Upper lobe of right lung (tissue), 1 donor: ENCODE measurements around the gene BAHCC1. TPM values are rescaled to one million over a fixed set of nuclear protein-coding genes. Genes with fewer than 3 reads are reported as not detected.

ENCODE experiments used
- ATAC-seq: fragments of 200-7000 bp; cut with Tn5 transposase; one replicate; pipeline ENCODE4 v1.9.1; 2020; ENCODE audit warnings: mild to moderate bottlenecking, moderate library complexity
- DNase-seq: peaks from one replicate; pipeline ENCODE4 v3.0.0-alpha.2; 2020
- H3K27ac ChIP-seq: fragments of 200-600 bp; one replicate; pipeline ENCODE4 v1.8.0; 2022
- H3K27me3 ChIP-seq: fragments of 200-600 bp; one replicate; pipeline ENCODE4 v1.8.0; 2022; ENCODE audit warnings: mild to moderate bottlenecking
- H3K36me3 ChIP-seq: fragments of 200-600 bp; one replicate; pipeline ENCODE4 v1.8.0; 2022
- H3K4me1 ChIP-seq: fragments of 200-600 bp; one replicate; pipeline ENCODE4 v1.8.0; 2022
- H3K4me3 ChIP-seq: fragments of 200-600 bp; one replicate; pipeline ENCODE4 v1.8.0; 2022; ENCODE audit warnings: mild to moderate bottlenecking
- H3K9me3 ChIP-seq: fragments of 200-600 bp; one replicate; pipeline ENCODE4 v1.8.0; 2022
- intact Hi-C: fragments of 100-400 bp; cut with DNase I; formaldehyde crosslinking; loops from one replicate; pipeline ENCODE4 v1.11.0; 2022
- total RNA-seq: library from RNA; stranded (reverse); fragmentation: NEBNext Ultra II Directional; extraction: Animal tissue kit (Norgen Biotek cat#: 25700); gene quantifications from one replicate; pipeline ENCODE4 v1.2.1, GENCODE V29; 2021
- TF ChIP-seq, protein P1 (sequence below): fragments of 200-600 bp; IDR thresholded peaks from one replicate; pipeline ENCODE4 v1.8.0; 2022; ENCODE audit warnings: antibody characterized with exemption
- donor health status: DM: no; HTN: yes; CAD: no; lungs with severe emphysema.

Gene BAHCC1
- total RNA-seq, 1 donor from 2014 or later: 23.3 TPM

DNA sequence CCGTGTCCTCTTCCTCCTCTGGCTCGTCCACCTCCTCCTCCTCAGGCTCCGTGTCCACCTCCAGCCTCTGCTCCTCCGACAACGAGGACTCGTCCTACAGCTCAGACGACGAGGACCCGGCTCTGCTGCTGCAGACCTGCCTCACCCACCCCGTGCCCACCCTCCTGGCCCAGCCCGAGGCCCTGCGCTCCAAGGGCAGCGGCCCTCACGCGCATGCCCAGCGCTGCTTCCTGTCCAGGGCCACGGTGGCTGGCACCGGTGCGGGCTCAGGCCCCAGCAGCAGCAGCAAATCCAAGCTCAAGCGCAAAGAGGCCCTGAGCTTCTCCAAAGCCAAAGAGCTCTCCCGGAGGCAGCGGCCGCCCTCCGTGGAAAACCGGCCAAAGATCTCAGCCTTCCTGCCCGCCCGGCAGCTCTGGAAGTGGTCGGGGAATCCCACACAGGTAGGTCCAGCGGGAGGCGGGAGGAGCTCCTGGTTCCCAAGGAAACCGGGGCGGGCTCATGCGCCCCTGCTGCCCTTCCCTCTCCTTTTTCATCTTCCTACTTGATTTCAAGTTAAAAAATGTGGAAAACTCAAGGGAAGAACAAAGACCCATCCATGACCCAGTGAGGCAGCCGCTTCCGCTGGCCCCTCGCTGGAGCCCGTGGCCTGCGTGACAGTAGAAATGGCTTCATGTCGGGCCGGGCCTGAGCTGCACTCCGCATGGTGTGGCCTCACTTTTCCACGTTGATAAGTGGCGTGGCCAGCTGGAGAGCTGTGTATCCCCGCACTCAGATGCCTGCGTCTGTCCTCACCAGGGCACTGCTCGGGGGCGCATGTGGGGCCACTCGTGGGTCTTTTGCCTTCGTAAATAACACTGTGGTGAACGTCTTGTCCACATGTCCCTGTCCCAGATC lies 66.6 kb downstream of the BAHCC1 start:
- no peaks in the 10 kb centered on the region for H3K27me3 ChIP-seq
- H3K9me3 ChIP-seq: no peaks in the 10 kb centered on the region
- DNase-seq: no peak
- ATAC-seq: no peak
- H3K4me1 ChIP-seq: no peaks in the 10 kb centered on the region
- TF ChIP-seq, protein P1, sequence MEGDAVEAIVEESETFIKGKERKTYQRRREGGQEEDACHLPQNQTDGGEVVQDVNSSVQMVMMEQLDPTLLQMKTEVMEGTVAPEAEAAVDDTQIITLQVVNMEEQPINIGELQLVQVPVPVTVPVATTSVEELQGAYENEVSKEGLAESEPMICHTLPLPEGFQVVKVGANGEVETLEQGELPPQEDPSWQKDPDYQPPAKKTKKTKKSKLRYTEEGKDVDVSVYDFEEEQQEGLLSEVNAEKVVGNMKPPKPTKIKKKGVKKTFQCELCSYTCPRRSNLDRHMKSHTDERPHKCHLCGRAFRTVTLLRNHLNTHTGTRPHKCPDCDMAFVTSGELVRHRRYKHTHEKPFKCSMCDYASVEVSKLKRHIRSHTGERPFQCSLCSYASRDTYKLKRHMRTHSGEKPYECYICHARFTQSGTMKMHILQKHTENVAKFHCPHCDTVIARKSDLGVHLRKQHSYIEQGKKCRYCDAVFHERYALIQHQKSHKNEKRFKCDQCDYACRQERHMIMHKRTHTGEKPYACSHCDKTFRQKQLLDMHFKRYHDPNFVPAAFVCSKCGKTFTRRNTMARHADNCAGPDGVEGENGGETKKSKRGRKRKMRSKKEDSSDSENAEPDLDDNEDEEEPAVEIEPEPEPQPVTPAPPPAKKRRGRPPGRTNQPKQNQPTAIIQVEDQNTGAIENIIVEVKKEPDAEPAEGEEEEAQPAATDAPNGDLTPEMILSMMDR: no peak
- no peak overlapping the region for H3K4me3 ChIP-seq
- intact Hi-C loops: no loop called here
- H3K36me3 ChIP-seq: peaks cover 5% of the 10 kb centered on the region
- H3K27ac ChIP-seq: no peak overlapping the region

DNA sequence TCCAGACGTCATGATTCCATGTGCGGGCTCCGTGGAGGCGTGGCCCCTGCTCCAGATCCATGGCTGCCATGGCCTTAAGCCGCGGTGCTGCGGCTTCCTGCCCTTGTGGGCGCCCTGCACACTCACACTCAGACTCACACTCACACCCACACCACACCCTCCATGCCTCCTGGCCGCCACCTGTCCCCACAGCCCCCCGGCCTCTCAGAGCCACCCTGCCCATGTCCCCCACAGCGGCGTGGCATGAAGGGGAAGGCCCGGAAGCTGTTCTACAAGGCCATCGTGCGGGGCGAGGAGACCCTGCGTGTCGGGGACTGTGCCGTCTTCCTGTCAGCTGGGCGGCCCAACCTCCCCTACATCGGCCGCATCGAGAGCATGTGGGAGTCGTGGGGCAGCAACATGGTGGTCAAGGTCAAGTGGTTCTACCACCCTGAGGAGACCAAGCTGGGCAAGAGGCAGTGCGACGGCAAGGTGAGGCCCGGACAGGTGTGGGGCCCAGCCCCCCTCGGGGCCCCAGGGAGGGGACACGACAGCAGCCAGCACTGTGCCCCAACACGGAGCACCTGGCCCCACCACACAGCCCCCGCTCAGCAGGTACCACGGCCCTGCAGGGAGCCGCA lies 67.4 kb downstream of the BAHCC1 start:
- intact Hi-C loops: no loop called here
- H3K4me3 ChIP-seq: no peak overlapping the region
- DNase-seq (no peak), ATAC-seq (no peak)
- TF ChIP-seq, protein P1: no peak
- H3K27me3 ChIP-seq: no peaks in the 10 kb centered on the region
- no peaks in the 10 kb centered on the region for H3K4me1 ChIP-seq
- no peak overlapping the region for H3K27ac ChIP-seq
- H3K36me3 ChIP-seq: peaks cover 5% of the 10 kb centered on the region
- no peaks in the 10 kb centered on the region for H3K9me3 ChIP-seq

DNA sequence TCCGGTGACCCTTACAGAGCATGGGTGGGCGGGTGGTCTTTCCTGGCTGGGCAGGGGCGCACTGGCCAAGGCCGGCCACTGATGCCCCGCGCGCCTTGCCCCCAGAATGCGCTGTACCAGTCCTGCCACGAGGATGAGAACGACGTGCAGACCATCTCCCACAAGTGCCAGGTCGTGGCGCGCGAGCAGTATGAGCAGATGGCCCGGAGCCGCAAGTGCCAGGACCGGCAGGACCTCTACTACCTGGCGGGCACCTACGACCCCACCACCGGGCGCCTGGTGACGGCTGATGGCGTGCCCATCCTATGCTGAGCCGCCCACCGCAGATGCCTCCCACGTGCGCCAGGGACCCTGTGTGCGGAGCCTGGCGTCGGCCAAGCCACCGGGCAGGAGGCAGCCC lies 68.2 kb downstream of the BAHCC1 start:
- no peaks in the 10 kb centered on the region for H3K9me3 ChIP-seq
- ATAC-seq: no peak
- intact Hi-C loops: no loop called here
- no peaks in the 10 kb centered on the region for H3K27me3 ChIP-seq
- no peak overlapping the region for H3K27ac ChIP-seq
- peaks cover 5% of the 10 kb centered on the region for H3K36me3 ChIP-seq
- no peaks in the 10 kb centered on the region for H3K4me1 ChIP-seq
- TF ChIP-seq, protein P1: no peak
- no peak overlapping the region for H3K4me3 ChIP-seq
- DNase-seq: no peak

DNA sequence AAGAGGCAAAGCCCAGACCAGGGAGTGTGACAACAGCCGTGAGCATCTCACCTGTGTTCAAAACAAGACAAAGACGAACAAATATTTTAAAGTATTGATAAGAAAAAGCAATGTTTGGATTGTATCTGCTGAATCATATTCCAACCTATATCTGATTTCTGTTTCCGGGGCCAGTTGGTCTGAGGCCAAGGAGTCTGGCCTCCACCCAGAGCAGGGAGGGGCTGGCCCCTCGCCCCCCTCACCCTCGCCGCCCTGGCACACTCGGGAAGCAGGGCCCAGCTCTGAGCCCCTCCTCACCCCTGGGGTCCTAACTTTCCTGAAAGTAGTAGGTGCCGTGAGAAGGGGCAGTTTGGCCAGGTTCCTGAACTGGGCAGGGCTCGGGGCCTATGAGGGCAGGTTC lies 69.3 kb downstream of the BAHCC1 start:
- no peak overlapping the region for H3K4me3 ChIP-seq
- no peaks in the 10 kb centered on the region for H3K9me3 ChIP-seq
- no peak for DNase-seq
- H3K36me3 ChIP-seq: peaks cover 5% of the 10 kb centered on the region
- intact Hi-C loops: no loop called here
- no peaks in the 10 kb centered on the region for H3K27me3 ChIP-seq
- no peak for ATAC-seq
- H3K27ac ChIP-seq: no peak overlapping the region
- H3K4me1 ChIP-seq: no peaks in the 10 kb centered on the region
- TF ChIP-seq, protein P1: no peak

DNA sequence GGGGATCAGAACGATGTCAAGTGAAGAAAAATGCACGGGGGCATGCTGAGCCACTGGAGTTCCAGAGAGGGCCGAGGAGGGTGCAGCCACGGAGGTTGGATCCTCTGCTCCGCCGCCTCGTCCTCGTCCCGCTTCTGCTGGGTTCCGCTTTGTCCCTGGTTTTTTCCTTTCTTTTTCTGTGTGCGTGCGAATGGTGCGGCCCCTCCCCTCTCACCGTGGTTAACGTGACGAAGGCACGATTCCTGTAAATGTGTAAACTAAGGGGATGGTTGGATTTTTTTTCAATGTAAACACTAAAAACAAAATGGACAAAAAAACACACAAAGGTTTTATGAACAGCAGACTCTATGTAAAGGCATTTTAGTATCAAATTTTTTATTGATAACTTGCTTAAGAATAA lies 70.7 kb downstream of the BAHCC1 start:
- intact Hi-C loops: no loop called here
- no peaks in the 10 kb centered on the region for H3K9me3 ChIP-seq
- H3K27ac ChIP-seq: no peak overlapping the region
- peaks cover 5% of the 10 kb centered on the region for H3K36me3 ChIP-seq
- DNase-seq: no peak
- no peaks in the 10 kb centered on the region for H3K27me3 ChIP-seq
- no peaks in the 10 kb centered on the region for H3K4me1 ChIP-seq
- TF ChIP-seq, protein P1: no peak
- ATAC-seq: no peak
- H3K4me3 ChIP-seq: no peak overlapping the region
